Epidermal melanocyte (primary cell): ENCODE data around the gene FXYD1.
"Not testable (repeated sequence)": the region's sequence is repeated elsewhere in the genome, so short reads cannot be mapped to it uniquely, and the experiment has no call there.

Experiments used
- DNase-seq: peaks from one replicate; pipeline ENCODE4 v3.0.0; 2011; ENCODE audit warnings: low spot score; ENCODE audit not compliant: insufficient read length

Gene FXYD1

DNA sequence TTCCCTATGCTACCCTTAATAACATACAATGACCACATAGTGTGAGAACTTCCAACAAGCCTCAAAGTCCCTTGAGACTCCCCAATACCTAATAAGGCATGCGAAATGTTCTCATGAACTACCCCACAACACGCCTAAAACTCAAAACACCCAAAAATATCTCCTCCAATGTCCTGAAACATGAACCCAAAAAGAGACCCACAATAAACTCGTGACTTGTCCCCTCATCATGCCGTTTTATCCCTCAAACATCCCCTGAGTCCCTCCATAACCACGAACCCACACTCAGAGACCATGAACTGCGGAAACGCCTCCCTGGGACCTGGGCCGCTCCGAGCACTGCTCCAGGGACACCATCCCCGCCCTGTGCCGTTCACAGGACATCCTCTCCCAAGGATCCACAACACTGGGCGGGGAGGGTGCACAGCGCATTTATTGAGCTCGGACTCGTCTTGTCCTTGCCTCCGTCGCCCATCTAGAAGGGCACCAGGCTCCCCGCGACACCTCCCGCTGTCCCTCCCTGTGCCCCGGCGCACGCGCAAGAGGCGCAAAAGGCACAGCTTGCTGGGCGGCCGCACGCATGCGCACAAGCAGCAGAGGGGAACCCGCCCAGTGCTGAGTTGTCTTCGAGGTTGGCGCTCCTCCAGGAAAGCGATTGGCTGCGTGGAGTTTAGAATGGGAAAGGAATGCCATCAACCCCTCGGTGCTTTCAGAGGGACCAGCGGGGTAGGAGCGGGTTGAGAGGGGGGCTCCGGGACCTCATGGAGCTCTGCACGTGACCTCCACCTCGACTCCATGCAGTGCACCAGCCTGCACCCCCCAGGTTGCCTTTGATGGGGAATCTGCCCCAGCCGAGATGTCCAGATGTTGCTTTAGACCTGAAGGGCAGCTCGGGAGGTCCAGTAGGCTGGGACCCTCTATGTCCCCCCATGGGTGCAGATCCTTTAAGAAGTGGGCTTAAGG is 14.2 kb upstream of the FXYD1 start:
- peak; percentile 99 for DNase-seq

DNA sequence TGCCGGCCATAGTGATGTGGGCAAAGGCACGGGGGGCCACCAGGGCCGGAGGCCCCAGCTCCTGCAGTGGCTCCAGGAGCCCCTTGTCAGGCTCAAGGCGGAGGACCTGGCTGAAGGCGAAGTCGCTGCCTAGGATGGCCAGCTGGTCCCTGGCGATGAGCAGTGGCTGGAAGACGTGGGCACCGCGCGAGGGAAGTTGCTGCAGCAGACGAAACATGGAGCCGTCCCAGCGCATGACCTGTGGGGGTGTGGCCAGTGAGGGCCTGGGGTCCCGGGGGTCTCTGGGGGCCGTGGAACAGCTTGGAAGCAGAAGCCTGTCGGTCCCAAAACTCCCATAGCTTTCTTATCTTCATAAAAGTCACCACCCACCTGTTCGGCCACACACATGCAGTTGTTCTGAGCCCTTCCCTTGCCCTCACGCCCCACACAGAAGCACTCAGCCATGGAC is 13.3 kb upstream of the FXYD1 start:
- DNase-seq: no peak

GRCh38 chr19:35125749-35126623 is 12.6 kb upstream of the FXYD1 start:
- no peak for DNase-seq

DNA sequence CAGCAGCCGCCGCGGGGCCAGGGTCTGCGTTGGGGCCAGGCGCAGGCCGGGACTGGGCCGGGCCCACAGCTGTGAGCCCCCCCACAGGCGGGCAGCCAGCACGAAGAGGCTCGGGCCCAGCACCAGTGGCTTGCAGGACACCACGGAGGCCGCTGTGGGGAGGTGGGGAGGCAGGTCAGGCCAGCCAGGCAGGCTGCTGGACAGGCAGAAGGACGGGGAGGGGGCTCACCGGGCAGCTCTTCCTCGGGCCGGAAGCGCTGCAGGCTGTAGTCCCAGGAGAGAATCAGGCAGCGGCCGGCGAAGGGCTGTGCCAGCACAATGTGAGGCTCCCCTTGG is 12.0 kb upstream of the FXYD1 start:
- DNase-seq: no peak

- DNase-seq: no peak
Observed at GRCh38 chr19:35127871-35128270, 10.8 kb upstream of the FXYD1 start.

DNA sequence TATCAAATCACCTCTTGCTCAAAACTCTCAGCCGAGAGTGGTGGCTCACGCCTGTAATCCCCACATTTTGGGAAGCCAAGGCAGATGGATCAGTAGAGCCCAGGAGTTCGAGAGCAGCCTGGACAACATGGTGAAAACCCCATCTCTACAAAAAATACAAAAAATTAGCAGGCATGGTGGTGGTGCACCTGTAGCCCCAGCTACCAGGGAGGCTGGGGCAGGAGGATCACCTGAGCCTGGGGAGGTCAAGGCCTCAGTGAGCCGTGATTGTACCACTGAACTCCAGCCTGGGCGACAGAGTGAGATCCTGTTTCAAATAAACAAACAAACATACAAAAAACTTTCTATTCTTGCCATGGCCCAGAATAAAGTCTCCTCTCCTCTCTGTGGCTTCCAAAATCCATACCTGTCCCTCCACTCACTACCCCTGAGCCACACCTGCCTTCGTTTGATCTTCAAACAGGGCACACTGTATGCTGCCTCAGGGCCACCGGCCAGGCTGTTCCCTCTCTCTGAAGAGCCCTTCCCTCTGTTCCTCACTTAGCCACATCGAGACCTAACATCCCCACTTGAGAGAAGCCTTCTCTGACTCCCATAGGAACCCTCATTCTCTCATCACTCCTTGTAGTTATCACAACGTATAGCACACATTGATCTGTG is 10.1 kb upstream of the FXYD1 start:
- no peak for DNase-seq

- not testable (repeated sequence) for DNase-seq
Observed at GRCh38 chr19:35129724-35130274, 8.8 kb upstream of the FXYD1 start.

DNA sequence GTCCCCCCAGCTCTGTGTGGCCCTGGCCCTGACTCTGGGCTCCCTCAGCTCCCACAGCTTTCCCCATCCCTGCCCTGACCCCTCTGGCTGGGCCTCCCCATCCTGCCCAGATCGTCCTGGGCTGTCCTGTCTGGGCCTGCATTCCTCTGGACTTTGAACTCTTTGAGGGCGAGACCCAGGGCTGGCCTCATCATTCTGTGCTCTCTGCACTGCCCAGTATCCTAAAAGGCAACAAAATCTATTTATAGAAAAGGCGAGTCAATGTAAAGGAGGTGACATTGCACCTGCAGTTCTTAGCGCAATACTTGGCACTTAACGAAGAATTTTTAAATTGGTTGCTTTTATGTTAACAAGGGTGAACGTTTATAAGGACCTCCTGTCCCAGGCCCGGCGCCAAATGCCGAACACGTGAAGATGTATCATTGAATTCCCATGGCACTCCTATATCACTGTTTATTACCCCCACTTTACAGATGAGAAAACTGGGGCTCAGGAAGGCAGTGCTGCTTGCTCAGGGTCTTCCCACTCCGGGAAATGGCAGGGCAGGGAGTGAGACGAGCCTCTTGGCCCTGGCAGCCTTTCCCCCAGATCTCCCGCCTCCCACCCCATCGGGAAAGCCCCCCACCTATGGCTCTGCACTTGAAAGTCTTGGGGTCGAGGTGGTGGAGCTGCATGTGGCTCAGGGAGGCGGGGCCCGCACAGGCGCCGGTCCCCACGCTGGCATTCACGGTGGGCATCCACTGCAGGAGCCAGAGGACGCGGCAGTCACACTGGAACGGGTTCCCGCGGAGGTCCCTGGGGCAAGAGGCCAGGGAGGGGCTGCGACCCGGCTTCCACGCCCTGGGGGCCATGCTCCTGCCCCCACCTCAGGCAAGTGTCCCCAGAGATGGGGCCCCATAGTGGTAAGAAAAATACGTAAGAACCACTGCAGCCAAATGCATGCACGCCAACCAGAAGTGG is 7.6 kb upstream of the FXYD1 start:
- DNase-seq: no peak

DNA sequence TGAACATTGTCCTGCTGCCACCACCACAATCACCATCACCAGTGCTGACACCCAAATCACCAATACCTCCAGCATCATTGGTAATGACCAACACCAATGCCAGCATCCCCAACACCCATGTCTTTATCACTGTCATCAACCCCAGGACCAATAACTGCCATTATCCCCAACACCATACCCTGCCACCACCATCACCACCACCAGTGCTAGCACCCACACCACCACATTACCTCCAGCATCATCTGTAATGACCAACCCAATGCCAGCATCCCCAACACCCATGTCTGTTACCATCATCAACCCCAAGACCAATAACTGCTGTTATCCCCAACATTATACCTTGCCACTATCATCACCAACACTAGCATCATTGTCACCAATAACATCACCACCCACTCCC is 6.4 kb upstream of the FXYD1 start:
- no peak for DNase-seq

DNA sequence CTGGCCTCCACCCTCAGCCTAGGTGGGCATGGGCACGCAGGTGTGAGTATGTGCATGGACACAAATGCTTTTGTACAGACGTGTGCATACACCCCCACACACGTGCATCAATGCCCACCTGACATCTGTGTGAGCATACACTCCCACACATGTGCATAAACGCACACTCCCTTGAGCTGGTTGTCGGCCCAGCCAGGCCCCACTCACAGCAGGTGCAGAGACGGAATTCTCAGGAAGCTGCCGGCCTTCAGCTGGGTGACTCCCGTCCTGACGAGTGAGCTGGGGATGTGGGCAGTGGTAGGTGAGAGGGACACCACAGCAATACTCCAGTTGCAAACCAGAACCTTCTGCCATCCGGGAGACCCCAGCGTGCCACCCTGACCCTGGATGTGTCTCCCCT is 4.8 kb upstream of the FXYD1 start:
- no peak for DNase-seq

GRCh38 chr19:35134601-35135242 is 3.9 kb upstream of the FXYD1 start, which contains the start of gene LGI4:
LGI4 (minus strand) TSS chr19:35135059; CDS start chr19:35134680, 379 bp downstream.
- DNase-seq: no peak

DNA sequence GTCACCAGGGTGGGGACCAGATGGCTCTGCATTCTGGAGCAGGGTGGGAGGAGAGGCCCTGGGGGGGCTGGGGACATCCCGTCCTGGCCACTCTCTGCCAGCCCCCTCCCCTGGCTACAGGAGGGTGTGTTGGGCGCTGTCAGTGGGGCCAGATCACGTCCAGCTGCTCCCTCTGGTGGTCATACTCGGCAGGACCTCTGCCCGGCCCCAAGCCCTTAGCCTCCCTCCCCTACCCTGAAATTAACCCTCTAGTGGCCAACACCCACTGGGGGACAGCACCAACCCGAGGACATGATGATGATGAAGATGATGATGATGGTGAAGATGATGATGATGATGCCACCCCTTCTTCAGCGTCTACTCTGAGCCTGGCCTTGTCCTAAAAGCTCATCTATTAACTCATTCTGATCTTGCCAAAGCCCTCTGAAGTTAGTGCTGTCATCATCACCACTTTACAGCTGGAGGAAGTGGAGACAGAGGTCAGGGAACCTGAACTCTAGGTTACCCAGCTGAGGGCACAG is 3.2 kb upstream of the FXYD1 start:
- DNase-seq: peak; percentile 98

- DNase-seq: no peak
Observed at GRCh38 chr19:35136231-35136630, 2.4 kb upstream of the FXYD1 start.

DNA sequence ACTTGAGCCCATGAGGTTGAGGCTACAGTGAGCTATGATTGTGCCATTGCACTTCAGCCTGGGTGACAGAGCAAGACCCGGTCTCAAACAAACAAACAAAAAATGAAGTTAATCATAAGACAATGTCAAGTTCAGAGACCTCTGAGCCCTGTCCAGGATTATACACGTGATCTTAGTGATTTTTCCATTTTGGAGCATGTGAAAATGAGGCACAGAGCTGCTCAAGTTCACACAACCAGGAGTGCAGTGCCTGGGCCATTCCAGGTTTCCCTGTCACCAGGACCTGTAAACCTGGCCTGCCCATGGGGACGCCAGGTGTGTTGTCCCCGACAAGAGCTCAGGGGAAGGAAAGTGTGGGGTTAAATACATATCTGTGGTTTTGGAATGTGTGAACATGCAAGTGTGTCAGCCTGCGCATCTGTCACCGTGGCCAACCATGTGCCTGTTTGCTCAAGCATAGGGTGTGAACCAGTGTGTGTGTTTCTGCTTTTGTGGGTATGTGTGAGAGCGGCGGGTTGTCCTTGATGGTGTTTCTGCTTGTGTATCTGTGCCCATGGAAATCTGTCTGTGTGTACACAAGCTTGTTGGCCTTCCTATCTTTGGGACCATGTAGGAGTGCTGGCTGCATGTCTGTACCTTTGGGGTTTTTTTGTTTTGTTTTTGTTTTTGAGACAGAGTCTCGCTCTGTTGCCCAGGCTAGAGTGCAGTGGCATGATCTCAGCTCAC is 1.5 kb upstream of the FXYD1 start:
- no peak for DNase-seq

- no peak for DNase-seq
Observed at GRCh38 chr19:35140207-35140961, 1.8 kb downstream of the FXYD1 start.

DNA sequence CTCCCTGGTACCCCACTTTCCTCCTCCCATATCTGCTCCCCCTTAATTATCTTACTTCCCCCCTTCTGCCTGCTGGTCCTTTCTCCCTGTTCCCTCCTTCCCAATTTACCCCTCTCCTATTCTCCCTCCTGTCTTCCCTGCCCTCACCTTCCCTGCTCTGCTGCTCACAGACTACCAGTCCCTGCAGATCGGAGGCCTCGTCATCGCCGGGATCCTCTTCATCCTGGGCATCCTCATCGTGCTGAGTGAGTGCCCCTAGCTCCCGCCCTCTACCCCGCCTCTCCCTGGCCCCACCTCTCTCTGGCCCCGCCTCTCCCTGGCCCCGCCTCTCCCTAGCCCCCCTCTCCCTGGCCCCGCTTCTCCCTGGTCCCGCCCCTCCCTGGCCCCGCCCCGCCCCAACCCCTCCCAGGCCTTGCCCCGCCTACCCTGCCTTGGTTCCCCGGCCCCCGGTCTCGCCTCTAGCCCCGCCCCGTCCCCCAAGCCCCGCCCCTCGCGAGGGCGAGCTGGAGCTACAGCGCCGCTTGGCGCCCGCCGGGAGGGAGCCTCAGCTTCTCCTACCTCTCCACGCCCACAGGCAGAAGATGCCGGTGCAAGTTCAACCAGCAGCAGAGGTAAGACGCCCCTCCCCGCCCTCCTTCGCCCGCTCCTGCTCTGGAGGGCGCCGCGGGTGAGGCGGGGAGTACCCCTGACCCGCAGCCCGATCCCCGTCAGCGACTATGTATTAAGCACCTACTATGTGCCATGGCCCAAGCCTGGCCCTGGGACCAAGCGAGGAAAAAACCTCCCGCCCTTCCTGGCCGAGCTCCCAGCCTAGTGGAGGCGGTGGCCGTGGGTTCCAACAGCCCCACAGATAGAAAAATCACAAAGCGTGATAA is 2.6 kb downstream of the FXYD1 start:
- DNase-seq: peak; percentile 98
